CD4-positive, CD25-positive, alpha-beta regulatory T cell (primary cell): ENCODE results near the gene PLXND1. TPM values are rescaled to one million over a fixed set of nuclear protein-coding genes. Genes with fewer than 3 reads are reported as not detected.

ENCODE experiments used
- ATAC-seq, 2 donors: fragments of 150-1000 bp; cut with Tn5 transposase; one replicate each; pipeline ENCODE4 v1.10.0; 2021; ENCODE audit warnings: low read depth in 2 of 2, moderate number of reproducible peaks in 2 of 2, moderate library complexity in 1 of 2
- DNase-seq, 3 donors: peaks; one replicate each; pipeline versions ENCODE4 v3.0.0 to v3.0.0-alpha.2; 2012 to 2022; ENCODE audit warnings: mixed read lengths in 1 of 3
- H3K27ac ChIP-seq: one replicate; pipeline ENCODE4 v1.7.0; 2013; ENCODE audit warnings: mild to moderate bottlenecking, low read length; ENCODE audit not compliant: insufficient read depth, poor library complexity, severe bottlenecking
- H3K27me3 ChIP-seq: one replicate; pipeline ENCODE4 v1.7.0; 2013; ENCODE audit warnings: low read length; ENCODE audit not compliant: control insufficient read depth, insufficient read depth
- H3K36me3 ChIP-seq: one replicate; pipeline ENCODE4 v1.7.0; 2013; ENCODE audit warnings: mild to moderate bottlenecking, low read length, moderate library complexity; ENCODE audit not compliant: control insufficient read depth, insufficient read depth
- H3K4me1 ChIP-seq: 2 replicates; pipeline ENCODE4 v1.7.0; 2013; ENCODE audit warnings: mild to moderate bottlenecking, low read length; ENCODE audit not compliant: insufficient read depth, control insufficient read depth, poor library complexity, severe bottlenecking
- H3K4me3 ChIP-seq: one replicate; pipeline ENCODE4 v1.7.0; 2013; ENCODE audit warnings: low read depth, mild to moderate bottlenecking, low read length, moderate library complexity
- H3K9me3 ChIP-seq, 2 experiments: 1 replicate in 1 of 2; 2 replicates in 1 of 2; pipeline ENCODE4 v1.7.0; 2013; ENCODE audit warnings: low read length in 2 of 2, mild to moderate bottlenecking in 1 of 2, moderate library complexity in 1 of 2; ENCODE audit not compliant: control insufficient read depth in 2 of 2
- H3K27ac Mint-ChIP-seq, 3 donors: one replicate each; pipeline ENCODE4 v1.8.0; 2020 to 2022; ENCODE audit warnings: mild to moderate bottlenecking in 3 of 3, mixed read lengths in 3 of 3, moderate library complexity in 2 of 3
- H3K27me3 Mint-ChIP-seq: one replicate; pipeline ENCODE4 v1.8.0; 2022; ENCODE audit warnings: mild to moderate bottlenecking, mixed read lengths
- H3K36me3 Mint-ChIP-seq: one replicate; pipeline ENCODE4 v1.8.0; 2020; ENCODE audit warnings: mixed read lengths
- H3K4me1 Mint-ChIP-seq, 4 donors: one replicate each; pipeline ENCODE4 v1.8.0; 2020 to 2022; ENCODE audit warnings: mixed read lengths in 4 of 4, mild to moderate bottlenecking in 1 of 4
- H3K4me3 Mint-ChIP-seq, 4 donors: one replicate each; pipeline ENCODE4 v1.8.0; 2020 to 2022; ENCODE audit warnings: mild to moderate bottlenecking in 4 of 4, mixed read lengths in 4 of 4, moderate library complexity in 3 of 4
- H3K9me3 Mint-ChIP-seq, 7 donors: one replicate each; pipeline ENCODE4 v1.8.0; 2020 to 2022; ENCODE audit warnings: mixed read lengths in 7 of 7, mild to moderate bottlenecking in 3 of 7, moderate library complexity in 2 of 7
- polyA plus RNA-seq, 4 donors: library from polyadenylated mRNA; unstranded; fragments of 300-500 nt; fragmentation: Illumina TruSeq; gene quantifications; one replicate each; pipeline ENCODE4 v1.2.3, GENCODE V29; 2021
- total RNA-seq: library from RNA; stranded (reverse); gene quantifications from one replicate; pipeline ENCODE4 v1.2.3, GENCODE V29; 2022

Gene PLXND1
- total and polyA plus RNA-seq, 5 donors from 2014 or later: 0.48 to 11.3 (median 0.83) TPM; not detected in 1

- Mint-ChIP-seq H3K9me3 (peaks cover 0 to 2% (median 0%) of the 10 kb centered on the region in 7 donors), H3K4me1 (peaks cover 0 to 23% (median 5%) of the 10 kb centered on the region in 4 donors), H3K27me3 (peaks cover 56% of the 10 kb centered on the region), H3K36me3 (no peaks in the 10 kb centered on the region), H3K4me3 (peak overlapping the region; percentile 70 to 95 (median 88)), H3K27ac (peak overlapping the region in 2 of 3 donors; percentile 91 to 93)
- Histone ChIP-seq H3K4me1 (peaks cover 16% of the 10 kb centered on the region), H3K9me3 (no peaks in the 10 kb centered on the region), H3K27ac (no peak overlapping the region), H3K36me3 (no peaks in the 10 kb centered on the region), H3K4me3 (no peak overlapping the region), H3K27me3 (peaks cover 10% of the 10 kb centered on the region)
- no peak for DNase-seq
- ATAC-seq: peak; percentile 3 to 12
Observed at GRCh38 chr3:129605922-129606635, 397 bp downstream of the PLXND1 start.

- Histone ChIP-seq H3K27me3 (peaks cover 10% of the 10 kb centered on the region), H3K9me3 (no peaks in the 10 kb centered on the region), H3K4me1 (peaks cover 16% of the 10 kb centered on the region), H3K27ac (no peak overlapping the region), H3K4me3 (no peak overlapping the region), H3K36me3 (no peaks in the 10 kb centered on the region)
- peaks cover 0 to 2% (median 0%) of the 10 kb centered on the region in 7 donors for H3K9me3 Mint-ChIP-seq
- peaks cover 0 to 26% (median 5%) of the 10 kb centered on the region in 4 donors for H3K4me1 Mint-ChIP-seq
- H3K36me3 Mint-ChIP-seq: no peaks in the 10 kb centered on the region
- peaks cover 63% of the 10 kb centered on the region for H3K27me3 Mint-ChIP-seq
- DNase-seq (peak in 2 of 3 donors; percentile 47 to 58), ATAC-seq (peak; percentile 44 to 54)
- H3K4me3 Mint-ChIP-seq: peak overlapping the region; percentile 70 to 95 (median 88)
- H3K27ac Mint-ChIP-seq: peak overlapping the region; percentile 87 to 93 (median 91)
Observed at GRCh38 chr3:129605203-129605921, 1.1 kb downstream of the PLXND1 start.

GRCh38 chr3:129604767-129605166 lies 1.7 kb downstream of the PLXND1 start:
- Mint-ChIP-seq H3K27me3 (peaks cover 61% of the 10 kb centered on the region), H3K4me3 (peak overlapping the region in 3 of 4 donors; percentile 26 to 69 (median 56)), H3K27ac (no peak overlapping the region), H3K36me3 (no peaks in the 10 kb centered on the region), H3K9me3 (peaks cover 0 to 2% (median 0%) of the 10 kb centered on the region in 7 donors), H3K4me1 (peaks cover 0 to 26% (median 5%) of the 10 kb centered on the region in 4 donors)
- ATAC-seq: no peak
- no peak overlapping the region for H3K4me3 ChIP-seq
- H3K9me3 ChIP-seq: no peaks in the 10 kb centered on the region
- H3K27ac ChIP-seq: no peak overlapping the region
- no peak for DNase-seq
- H3K4me1 ChIP-seq: peaks cover 16% of the 10 kb centered on the region
- peaks cover 10% of the 10 kb centered on the region for H3K27me3 ChIP-seq
- H3K36me3 ChIP-seq: no peaks in the 10 kb centered on the region

- peaks cover 16% of the 10 kb centered on the region for H3K4me1 ChIP-seq
- Mint-ChIP-seq H3K36me3 (no peaks in the 10 kb centered on the region), H3K4me1 (peaks cover 0 to 26% (median 5%) of the 10 kb centered on the region in 4 donors), H3K9me3 (peaks cover 0 to 2% (median 0%) of the 10 kb centered on the region in 7 donors), H3K4me3 (peak overlapping the region in 2 of 4 donors; percentile 29 to 69), H3K27ac (peak overlapping the region in 1 of 3 donors; percentile 26), H3K27me3 (peaks cover 63% of the 10 kb centered on the region)
- H3K36me3 ChIP-seq: no peaks in the 10 kb centered on the region
- H3K4me3 ChIP-seq: no peak overlapping the region
- H3K27me3 ChIP-seq: peaks cover 10% of the 10 kb centered on the region
- no peak overlapping the region for H3K27ac ChIP-seq
- no peak for DNase-seq
- H3K9me3 ChIP-seq: no peaks in the 10 kb centered on the region
- ATAC-seq: no peak
Observed at GRCh38 chr3:129603991-129604749, 2.3 kb downstream of the PLXND1 start.

- H3K27ac Mint-ChIP-seq: peak overlapping the region in 1 of 3 donors; percentile 48
- peaks cover 57% of the 10 kb centered on the region for H3K27me3 Mint-ChIP-seq
- DNase-seq (no peak), ATAC-seq (no peak)
- H3K36me3 Mint-ChIP-seq: no peaks in the 10 kb centered on the region
- H3K4me1 Mint-ChIP-seq: peaks cover 0 to 24% (median 5%) of the 10 kb centered on the region in 4 donors
- H3K4me3 Mint-ChIP-seq: peak overlapping the region in 1 of 4 donors; percentile 38
- Histone ChIP-seq H3K36me3 (no peaks in the 10 kb centered on the region), H3K27ac (no peak overlapping the region), H3K9me3 (no peaks in the 10 kb centered on the region), H3K27me3 (peaks cover 10% of the 10 kb centered on the region), H3K4me1 (peaks cover 16% of the 10 kb centered on the region), H3K4me3 (no peak overlapping the region)
- no peaks in the 10 kb centered on the region for H3K9me3 Mint-ChIP-seq
Observed at GRCh38 chr3:129603561-129603942, 2.9 kb downstream of the PLXND1 start.

- no peak for DNase-seq
- no peaks in the 10 kb centered on the region for H3K36me3 ChIP-seq
- H3K27ac ChIP-seq: no peak overlapping the region
- ATAC-seq: no peak
- no peaks in the 10 kb centered on the region for H3K9me3 ChIP-seq
- Mint-ChIP-seq H3K9me3 (no peaks in the 10 kb centered on the region), H3K27ac (no peak overlapping the region), H3K27me3 (peaks cover 51% of the 10 kb centered on the region), H3K4me1 (peaks cover 0 to 21% (median 5%) of the 10 kb centered on the region in 4 donors), H3K4me3 (peak overlapping the region in 2 of 4 donors; percentile 23 to 38), H3K36me3 (no peaks in the 10 kb centered on the region)
- peaks cover 10% of the 10 kb centered on the region for H3K27me3 ChIP-seq
- H3K4me1 ChIP-seq: peaks cover 16% of the 10 kb centered on the region
- no peak overlapping the region for H3K4me3 ChIP-seq
Observed at GRCh38 chr3:129602730-129603560, 3.5 kb downstream of the PLXND1 start.

- H3K9me3 Mint-ChIP-seq: no peaks in the 10 kb centered on the region
- no peak for ATAC-seq
- Histone ChIP-seq H3K27ac (no peak overlapping the region), H3K27me3 (peaks cover 10% of the 10 kb centered on the region), H3K9me3 (no peaks in the 10 kb centered on the region), H3K4me1 (peaks cover 14% of the 10 kb centered on the region), H3K36me3 (no peaks in the 10 kb centered on the region), H3K4me3 (no peak overlapping the region)
- DNase-seq: no peak
- H3K36me3 Mint-ChIP-seq: no peaks in the 10 kb centered on the region
- H3K4me3 Mint-ChIP-seq: no peak overlapping the region
- no peak overlapping the region for H3K27ac Mint-ChIP-seq
- peaks cover 45% of the 10 kb centered on the region for H3K27me3 Mint-ChIP-seq
- H3K4me1 Mint-ChIP-seq: peaks cover 0 to 20% (median 4%) of the 10 kb centered on the region in 4 donors
Observed at GRCh38 chr3:129602309-129602708, 4.2 kb downstream of the PLXND1 start.
